Fibroblast of upper back skin (primary cell): ENCODE measurements around the gene RNF214.
"Not testable (repeated sequence)": the region's sequence is repeated elsewhere in the genome, so short reads cannot be mapped to it uniquely, and the experiment has no call there.

ENCODE experiments used
- DNase-seq: peaks from one replicate; pipeline ENCODE4 v3.0.0-alpha.2; 2013

Gene RNF214

DNA sequence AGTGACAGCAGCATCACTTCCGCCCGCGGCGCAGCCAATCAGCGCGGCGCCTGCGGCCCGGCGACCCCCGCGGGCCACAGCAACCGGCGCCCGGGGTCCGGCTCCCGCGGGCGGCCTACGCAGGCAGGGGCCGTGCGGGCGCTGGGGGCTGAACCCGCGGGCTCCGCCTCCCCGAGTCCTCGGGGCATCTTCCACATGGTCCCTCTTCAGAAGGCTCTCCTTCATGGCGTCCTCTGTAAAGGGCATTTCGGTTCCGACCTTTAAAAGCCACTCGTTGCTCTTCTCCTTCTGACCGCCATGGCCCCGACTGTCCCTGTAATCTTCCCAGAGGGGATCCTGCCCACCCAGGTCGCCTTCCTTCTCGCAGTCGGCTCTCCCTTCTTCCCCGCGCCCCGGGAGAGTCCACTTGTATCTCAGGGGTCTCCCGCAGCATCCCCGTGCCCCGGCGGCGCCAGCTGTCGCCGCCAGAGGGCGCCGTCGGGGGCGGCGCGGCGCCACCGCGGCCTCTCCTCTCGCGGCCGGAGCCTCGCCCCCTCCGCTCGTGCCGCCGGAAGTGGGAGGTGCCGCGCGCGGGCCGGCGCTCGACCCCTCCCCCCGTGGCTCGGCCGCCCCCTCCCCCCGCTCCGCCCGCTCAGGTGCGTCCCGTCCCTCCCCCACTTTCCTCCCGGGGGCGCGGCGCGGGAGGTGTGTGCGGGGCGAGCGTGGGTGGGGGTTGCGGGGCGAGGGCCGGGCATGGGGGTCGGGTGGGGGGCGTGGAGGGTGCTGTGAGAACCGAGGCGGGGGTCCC, at the start of gene RNF214:
Gene RNF214 (plus strand): TSS at position 580 of the 787 bp plus-strand sequence. CDS start 1,602 bp downstream, outside the sequence.
- peak; percentile 73 for DNase-seq

DNA sequence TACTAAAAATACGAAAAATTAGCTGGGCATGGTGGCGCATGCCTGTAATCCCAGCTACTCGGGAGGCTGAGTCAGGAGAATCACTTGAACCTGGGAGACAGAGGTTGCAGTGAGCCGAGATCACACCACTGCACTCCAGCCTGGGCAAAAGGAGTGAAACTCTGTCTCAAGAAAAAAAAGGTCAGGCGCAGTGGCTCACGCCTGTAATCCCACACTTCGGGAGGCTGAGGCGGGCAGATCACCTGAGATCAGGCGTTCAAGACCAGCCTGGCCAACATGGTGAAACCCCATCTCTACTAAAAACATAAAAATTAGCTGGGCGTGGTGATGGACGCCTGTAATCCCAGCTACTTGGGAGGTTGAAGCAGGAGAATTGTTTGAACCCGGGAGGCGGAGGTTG, 49.3 kb upstream of the RNF214 start:
- not testable (repeated sequence) for DNase-seq

DNA sequence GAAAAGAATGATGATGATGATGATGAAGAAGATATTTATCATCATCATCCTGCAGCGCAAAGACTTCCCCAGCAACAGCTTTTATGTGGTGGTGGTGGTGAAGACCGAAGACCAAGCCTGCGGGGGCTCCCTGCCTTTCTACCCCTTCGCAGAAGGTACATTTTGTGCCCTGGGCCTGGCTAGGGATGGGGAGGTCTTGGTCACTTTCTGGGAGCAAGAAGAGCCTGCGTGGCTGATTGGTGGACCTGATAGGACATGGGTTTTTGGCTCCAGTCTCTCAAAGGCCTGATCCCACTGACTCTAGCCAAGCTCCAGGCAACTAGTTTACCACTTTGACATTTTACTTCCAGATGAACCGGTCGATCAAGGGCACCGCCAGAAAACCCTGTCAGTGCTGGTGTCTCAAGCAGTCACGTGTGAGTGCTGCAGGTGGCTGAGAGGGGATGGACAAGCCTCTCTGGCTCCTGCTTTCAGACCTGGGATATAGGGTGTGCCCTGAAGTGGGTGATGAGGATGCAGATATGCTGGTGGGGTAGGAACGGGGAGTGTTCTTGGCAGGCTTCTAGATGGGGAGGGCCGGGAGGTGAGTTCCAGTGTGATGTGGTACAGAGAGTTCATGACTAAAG, 48.6 kb upstream of the RNF214 start:
- no peak for DNase-seq

DNA sequence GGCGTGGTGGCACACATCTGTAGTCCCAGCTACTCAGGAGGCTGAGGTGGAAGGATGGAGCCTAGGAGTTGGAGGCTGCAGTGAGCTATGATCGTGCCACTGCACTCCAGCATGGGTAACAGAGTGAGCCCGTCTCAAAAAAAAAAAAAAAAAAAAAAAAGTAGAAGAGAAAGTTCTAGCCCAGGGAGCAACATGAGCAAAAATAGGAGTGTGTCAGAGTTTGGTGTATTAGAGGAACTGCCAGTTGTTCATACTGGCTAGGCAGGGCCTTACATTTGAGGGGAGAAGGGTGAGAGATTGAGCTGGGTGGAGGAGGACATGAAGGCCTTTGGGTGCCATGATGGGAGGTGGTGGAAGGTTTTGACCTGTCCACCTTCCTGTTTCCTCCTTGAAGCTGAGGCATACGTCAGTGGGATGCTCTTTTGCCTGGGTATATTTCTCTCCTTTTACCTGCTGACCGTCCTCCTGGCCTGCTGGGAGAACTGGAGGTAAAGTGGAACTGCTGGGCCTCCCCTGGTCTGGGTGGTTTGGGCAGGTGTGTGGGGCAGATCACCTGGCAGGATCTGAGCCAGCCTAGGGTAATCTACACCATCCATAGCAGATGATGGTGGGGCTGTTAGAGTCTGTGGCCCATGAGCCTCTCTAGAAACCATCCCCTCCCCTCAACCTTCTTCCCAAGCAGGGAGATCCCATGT, 46.6 kb upstream of the RNF214 start:
- no peak for DNase-seq

DNA sequence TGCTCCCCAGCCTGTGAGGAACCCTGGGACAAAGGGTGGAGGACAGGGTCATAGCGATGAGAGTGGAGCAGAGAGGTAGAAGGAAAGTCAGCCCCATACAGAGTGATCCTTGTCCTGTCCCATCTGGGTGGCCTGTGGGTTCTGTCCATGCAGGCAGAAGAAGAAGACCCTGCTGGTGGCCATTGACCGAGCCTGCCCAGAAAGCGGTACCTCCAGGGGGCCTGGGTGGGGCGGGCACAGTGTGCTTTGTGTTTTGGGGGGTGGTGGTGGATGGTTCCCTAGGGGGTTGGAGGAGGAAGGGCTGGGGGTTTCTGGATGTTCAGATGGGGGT, 46.1 kb upstream of the RNF214 start:
- DNase-seq: no peak

DNA sequence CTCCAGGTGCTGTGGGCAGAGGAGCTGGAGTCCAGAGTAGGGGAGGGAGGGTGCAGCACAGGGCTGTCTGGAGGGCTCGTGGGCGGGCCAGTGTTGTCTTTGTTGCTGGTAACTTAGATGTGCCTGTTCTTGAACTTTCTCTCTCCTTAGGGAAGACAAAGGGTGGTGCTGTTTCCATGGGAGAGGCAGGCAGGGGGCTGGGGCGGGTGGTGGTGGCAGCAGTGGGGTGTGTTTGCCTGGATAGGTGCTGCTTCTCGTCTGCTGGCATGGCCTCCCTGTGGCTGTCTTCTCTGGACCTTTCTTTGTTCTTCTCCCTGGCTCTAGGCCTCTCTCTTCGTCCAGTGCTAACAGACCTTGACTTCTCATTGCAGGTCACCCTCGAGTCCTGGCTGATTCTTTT, 45.5 kb upstream of the RNF214 start:
- DNase-seq: no peak

DNA sequence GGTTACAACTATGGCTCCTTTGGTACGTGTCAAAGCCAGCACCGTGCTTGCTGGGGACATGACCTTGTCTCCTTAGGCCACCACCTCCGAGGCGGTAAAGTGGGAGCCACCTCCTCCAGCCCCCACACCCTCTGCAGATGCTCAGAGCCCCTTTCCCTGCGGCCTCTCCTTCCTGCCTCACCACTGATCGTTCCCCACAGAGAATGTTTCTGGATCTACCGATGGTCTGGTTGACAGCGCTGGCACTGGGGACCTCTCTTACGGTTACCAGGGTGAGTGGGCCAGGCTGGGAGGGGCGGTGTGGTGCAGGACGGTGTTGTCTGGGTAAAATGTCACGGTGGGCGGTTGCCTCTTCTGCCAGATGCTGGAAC, 45.1 kb upstream of the RNF214 start:
- DNase-seq: no peak

DNA sequence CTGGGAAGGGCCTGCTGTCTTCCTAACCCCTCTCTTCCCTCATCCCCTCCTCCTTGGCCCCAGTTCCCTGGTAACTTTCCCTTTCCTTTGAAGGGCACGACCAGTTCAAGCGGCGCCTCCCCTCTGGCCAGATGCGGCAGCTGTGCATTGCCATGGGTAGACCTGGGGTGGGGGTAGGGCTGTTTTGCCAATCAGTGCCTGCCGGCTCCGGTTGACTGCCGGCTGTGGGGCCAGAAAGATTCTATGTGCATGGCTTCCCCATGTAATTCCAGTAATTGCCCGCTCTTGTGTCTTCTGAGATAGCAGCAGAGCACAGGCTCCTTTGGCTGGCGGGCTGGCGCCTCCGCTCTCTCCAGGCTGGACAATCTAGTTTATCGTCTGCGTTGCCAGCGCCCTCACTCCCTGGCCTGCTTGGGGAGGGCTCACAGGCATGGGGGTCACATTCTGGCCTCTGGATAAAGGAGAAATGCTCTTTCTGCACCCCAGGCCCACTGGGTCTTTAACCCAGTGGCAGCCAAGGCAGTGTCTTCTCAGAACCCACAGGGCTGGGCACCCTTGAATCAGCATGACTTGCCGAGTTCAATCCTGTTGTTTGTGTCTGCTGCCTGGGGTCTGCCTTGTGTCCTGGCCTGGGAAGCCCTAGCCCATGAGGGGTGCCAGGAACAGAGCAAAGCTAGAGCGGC, 44.5 kb upstream of the RNF214 start:
- DNase-seq: no peak

DNA sequence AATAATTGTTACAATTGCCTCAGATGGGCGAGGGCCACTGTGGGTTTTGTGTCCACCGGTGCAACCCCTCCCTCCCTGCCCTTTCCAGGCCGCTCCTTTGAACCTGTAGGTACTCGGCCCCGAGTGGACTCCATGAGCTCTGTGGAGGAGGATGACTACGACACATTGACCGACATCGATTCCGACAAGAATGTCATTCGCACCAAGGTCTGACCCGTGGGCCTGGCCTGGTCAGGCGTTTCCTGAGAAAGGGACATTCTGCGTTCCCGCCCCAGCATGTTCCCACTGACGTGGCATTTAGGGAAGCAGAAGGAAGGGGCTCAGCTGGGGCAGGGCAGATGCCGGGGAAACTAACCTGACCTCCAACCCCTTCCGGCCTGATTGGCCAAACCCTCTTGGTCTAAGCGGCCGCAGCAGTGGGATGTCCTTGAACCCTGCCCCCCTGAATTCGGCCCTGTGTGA, 43.8 kb upstream of the RNF214 start:
- DNase-seq: no peak

DNA sequence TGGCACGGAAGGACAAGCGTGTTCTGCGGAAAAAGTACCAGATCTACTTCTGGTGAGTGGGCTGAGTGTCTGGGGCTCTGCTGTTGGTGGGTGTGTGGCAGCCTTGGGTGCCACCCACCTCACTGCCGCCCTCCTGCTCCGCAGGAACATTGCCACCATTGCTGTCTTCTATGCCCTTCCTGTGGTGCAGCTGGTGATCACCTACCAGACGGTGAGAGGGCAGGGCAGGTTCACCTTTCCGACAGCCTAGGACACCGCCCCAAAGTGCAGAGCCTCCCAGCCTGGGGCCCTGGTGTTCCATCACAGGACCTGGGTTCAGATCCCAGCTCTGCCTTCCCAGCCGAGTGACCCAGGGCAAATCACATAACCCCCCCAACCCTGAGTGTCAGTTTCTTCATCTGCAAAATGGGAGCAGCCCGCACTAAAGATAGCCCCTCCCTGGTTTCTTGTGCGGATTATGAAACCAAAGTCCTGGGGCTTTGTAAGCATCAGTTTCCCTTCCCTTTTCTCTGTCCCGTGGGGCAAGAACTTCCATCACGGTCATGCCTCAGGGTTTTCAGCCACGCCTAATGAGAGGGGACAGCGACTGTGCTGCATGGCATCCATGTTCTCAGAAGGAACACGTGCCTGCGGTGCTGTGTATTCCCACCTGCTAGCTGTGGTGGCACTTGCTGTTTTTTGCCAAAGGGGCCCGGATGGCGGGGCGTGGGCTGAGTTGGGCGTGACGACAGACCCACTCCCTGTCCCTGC, 43.1 kb upstream of the RNF214 start:
- no peak for DNase-seq

DNA sequence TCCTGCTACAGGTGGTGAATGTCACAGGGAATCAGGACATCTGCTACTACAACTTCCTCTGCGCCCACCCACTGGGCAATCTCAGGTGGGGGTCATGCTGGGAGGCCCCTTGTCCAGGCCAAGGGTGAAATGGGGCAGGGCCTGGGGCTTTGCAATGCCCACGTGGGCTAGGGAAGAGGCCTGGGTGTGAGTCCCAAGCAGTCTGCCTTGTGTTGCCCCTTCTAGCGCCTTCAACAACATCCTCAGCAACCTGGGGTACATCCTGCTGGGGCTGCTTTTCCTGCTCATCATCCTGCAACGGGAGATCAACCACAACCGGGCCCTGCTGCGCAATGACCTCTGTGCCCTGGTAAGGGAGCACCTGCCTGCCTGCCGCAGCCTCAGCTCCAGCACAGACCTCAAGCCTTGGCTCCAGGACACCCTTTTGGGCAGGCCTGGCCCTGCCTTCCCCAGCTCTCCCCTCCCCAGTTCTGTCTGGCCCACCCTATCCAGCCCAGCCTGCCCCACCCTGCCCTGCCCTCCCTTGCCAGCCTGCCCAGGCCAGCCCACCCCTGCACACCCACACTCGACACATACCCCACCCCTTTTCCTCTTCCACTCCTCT, 42.4 kb upstream of the RNF214 start:
- DNase-seq: no peak

DNA sequence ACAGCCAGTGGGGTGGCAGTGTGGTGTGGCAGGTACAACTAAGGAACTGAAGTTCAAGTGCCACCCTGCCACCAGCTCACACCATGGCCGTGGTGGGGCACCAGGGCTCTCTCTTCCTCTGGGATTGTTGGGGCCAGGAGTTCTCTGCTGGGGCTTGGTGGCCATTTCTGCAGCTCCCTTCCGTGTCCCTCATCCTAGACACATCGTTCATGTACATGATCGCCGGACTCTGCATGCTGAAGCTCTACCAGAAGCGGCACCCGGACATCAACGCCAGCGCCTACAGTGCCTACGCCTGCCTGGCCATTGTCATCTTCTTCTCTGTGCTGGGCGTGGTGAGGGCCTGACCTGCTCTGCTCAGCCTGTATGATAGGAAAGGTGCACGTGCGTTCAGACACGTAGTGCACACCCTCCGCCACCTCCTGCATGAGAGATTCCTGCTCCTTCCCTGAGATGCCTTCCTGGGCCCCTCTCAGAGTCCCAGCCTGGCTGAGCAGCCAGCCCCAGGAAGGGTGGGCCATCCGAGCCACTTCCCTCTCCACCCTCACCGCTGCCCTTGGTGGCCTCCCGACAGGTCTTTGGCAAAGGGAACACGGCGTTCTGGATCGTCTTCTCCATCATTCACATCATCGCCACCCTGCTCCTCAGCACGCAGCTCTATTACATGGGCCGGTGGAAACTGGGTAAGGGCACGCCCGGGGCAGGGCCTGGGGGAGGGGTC, 40.6 kb upstream of the RNF214 start:
- DNase-seq: no peak

DNA sequence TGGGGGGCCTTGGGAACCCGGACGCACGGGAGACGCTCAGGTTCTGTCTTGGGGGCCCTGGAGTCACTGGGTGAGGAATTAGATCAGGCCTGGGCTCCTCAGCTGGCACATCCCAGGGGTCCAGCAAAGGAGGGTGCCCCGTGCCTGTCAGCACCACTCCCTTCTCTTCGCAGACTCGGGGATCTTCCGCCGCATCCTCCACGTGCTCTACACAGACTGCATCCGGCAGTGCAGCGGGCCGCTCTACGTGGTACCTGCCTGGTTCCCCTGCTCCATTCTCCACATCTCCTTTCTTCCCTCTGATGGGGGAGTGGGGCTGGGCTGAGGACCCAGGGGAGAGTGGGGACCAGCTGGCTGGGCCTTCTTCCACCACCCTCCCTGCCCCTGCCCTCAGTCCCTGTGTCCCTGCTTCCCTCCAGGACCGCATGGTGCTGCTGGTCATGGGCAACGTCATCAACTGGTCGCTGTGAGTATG, 40.0 kb upstream of the RNF214 start:
- no peak for DNase-seq

DNA sequence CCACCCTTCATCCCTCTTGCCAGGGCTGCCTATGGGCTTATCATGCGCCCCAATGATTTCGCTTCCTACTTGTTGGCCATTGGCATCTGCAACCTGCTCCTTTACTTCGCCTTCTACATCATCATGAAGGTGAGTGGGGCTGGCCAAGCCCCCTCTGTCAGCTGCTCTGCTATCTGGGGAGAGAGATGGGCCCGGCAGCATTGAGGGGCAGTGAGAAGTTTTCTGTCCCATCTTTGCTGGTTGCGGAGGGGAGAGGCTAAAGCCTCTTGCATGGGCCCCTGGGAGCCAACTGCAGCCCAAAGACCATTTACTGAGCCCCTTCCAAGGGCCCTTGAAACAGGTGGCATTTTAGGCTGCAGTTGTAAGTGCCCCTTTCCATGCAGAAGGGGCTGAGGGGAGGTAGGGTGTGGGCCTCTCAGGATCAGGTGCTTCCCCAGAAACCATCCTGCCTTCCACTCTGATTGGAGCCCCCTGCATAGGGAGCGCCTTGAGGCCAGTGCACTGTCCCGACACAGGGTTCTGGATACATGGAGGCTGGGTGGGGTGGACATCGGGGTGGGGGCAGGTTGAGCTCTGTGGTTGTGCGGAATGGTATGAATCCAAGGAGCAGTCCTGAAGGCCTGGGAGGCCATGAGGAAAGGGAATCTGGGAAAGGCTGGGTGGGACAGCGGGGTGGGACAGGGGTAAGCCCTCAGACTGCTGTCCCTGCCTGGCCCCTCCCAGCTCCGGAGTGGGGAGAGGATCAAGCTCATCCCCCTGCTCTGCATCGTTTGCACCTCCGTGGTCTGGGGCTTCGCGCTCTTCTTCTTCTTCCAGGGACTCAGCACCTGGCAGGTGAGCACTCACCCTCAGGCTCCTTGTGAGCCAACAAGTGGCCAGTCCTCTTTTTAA, 39.1 kb upstream of the RNF214 start:
- no peak for DNase-seq

DNA sequence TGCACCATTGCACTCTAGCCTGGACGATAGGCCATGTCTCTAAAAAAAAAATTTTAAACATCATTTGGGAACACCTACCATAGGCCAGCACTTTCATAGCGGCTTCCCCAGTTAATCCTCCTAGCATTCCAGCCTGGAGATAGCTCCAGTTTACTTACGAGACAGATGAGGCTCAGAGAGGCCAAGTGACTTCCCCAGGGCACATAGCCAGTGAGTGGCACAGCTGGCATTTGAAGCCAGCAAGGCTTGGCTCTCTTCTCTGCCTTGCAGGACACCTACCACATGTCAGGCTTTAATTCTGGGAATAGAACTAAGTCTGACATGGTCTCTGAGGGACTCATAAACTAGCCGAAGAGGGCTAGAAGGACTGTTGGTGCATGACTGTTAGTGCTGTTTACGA, 38.2 kb upstream of the RNF214 start:
- no peak for DNase-seq

DNA sequence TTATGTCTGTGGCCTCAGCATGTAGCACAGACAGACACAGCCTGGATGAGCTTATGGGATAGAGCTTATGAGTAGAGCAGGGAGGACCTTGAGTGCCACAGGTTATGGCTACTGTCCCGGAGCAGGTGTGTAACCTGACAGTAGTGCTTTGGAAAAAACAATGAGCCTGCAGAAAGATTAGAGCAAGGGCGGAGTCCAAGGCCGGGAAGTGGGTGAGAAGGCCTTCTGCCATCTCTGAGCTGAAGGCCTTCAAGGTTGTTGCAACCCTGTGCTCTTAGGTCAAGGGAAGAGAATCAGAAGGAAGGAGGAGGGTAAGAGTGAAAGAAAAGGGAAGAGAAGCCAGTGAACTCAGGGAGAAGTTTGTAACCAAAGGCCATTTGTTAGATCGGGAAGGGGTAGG, 37.2 kb upstream of the RNF214 start:
- no peak for DNase-seq

DNA sequence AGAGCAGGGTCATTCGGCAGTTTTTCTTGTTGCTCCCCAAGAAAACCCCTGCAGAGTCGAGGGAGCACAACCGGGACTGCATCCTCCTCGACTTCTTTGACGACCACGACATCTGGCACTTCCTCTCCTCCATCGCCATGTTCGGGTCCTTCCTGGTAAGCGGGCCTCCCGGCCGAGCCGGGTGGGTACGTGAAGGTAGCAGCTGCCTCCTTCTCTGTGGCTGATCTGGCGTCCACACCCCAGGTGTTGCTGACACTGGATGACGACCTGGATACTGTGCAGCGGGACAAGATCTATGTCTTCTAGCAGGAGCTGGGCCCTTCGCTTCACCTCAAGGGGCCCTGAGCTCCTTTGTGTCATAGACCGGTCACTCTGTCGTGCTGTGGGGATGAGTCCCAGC, 36.7 kb upstream of the RNF214 start:
- DNase-seq: no peak

DNA sequence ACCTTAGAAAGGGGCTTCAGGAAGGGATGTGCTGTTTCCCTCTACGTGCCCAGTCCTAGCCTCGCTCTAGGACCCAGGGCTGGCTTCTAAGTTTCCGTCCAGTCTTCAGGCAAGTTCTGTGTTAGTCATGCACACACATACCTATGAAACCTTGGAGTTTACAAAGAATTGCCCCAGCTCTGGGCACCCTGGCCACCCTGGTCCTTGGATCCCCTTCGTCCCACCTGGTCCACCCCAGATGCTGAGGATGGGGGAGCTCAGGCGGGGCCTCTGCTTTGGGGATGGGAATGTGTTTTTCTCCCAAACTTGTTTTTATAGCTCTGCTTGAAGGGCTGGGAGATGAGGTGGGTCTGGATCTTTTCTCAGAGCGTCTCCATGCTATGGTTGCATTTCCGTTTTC, 35.5 kb upstream of the RNF214 start:
- DNase-seq: no peak

DNA sequence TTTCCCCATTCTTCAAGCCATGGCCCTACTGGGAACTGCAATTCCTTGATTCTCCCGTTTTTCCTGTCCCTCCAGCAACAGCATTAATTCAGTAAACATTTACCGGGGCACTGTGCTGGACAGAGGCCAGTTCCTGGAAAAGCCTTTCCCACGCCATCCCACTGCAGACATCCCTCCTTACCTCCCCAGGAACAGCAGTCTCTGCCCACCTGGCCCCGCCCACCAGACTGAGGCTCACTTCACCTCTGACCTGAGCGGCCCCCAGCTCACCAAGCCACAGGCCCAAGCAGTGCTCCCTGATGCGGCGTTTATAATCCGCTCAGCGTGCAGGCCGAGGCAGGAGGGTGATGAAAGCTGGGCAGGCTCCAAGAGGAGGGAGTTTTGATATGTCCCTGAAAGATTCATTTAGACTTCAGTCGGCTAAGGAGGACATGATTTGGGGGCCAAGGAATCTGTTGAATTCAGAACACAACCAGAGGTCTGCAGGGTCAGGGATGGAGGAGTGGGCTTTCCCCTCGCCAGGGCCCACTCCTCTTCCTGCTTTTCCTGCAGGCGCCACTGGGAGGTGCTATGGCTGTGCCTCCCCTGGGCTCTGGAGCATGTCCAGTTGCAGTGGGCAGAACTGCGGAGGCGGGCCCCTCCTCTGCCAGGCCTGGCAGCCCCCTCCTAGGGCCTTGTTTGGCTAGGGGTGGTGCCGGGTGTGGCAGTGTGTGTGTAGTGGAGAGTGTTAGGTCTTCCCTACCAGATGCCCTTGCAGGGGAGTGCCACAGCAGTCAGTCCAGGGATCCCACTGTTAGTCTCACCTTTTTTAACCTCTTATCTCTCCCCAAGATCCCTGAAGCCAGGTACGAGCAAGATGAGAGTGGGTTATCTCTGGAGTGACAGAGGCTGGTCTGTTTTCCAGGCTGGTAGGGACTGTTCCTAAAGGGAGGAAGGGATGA, 34.7 kb upstream of the RNF214 start:
- peak; percentile 70 for DNase-seq
